Measurements from ENCODE around the gene GUCY1A1. TPM values are rescaled to one million over a fixed set of nuclear protein-coding genes. Genes with fewer than 3 reads are reported as not detected.
A peak's percentile ranks its signal among the peaks of the same experiment; 100 is the strongest.

Gene GUCY1A1
- total RNA-seq, 1 experiment from 2014 or later = not detected

DNA sequence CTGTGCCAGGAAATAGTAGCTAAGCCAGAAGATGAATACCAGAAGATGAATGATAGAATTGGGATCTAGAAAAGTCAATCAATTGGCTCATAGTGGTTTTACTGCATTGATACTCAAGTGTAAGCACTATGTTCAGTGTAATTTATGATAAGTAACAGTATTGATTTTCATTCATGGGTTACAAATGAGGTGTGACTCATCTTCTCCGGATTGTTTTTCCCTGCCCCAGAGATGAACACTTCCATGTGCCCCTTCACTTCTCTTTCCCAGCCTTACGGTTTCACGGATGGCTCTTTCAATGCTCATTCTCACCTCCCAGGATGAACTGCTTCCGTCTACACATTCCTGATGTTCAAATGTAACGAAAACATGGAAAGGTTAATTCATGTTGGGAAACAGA, 82.4 kb downstream of the GUCY1A1 start:
- no peak overlapping the region for H3K4me3 Mint-ChIP-seq (ENCODE audit: unreplicated experiment)
- ChIA-PET POLR2A (no interaction called here), CTCF (no interaction called here)
- H3K36me3 Mint-ChIP-seq (ENCODE audit: insufficient read depth, unreplicated experiment) = no peaks in the 10 kb centered on the region
- no peak for DNase-seq (ENCODE audit: unreplicated experiment)
- TF ChIP-seq, protein P1, sequence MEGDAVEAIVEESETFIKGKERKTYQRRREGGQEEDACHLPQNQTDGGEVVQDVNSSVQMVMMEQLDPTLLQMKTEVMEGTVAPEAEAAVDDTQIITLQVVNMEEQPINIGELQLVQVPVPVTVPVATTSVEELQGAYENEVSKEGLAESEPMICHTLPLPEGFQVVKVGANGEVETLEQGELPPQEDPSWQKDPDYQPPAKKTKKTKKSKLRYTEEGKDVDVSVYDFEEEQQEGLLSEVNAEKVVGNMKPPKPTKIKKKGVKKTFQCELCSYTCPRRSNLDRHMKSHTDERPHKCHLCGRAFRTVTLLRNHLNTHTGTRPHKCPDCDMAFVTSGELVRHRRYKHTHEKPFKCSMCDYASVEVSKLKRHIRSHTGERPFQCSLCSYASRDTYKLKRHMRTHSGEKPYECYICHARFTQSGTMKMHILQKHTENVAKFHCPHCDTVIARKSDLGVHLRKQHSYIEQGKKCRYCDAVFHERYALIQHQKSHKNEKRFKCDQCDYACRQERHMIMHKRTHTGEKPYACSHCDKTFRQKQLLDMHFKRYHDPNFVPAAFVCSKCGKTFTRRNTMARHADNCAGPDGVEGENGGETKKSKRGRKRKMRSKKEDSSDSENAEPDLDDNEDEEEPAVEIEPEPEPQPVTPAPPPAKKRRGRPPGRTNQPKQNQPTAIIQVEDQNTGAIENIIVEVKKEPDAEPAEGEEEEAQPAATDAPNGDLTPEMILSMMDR (IDR thresholded peaks at IDR 0.05; ENCODE audit: unreplicated experiment) = no peak
- no peaks in the 10 kb centered on the region for H3K27me3 Mint-ChIP-seq (ENCODE audit: insufficient read depth, unreplicated experiment)
- no peaks in the 10 kb centered on the region for H3K4me1 Mint-ChIP-seq (ENCODE audit: insufficient read depth, unreplicated experiment)
- intact Hi-C loops (cut with micrococcal nuclease) = no loop called here
- H3K27ac Mint-ChIP-seq (ENCODE audit: low read depth, unreplicated experiment) = no peak overlapping the region
- no peaks in the 10 kb centered on the region for H3K9me3 Mint-ChIP-seq (ENCODE audit: unreplicated experiment)
- no TSS peak for BruUV-seq (replicated peaks)

DNA sequence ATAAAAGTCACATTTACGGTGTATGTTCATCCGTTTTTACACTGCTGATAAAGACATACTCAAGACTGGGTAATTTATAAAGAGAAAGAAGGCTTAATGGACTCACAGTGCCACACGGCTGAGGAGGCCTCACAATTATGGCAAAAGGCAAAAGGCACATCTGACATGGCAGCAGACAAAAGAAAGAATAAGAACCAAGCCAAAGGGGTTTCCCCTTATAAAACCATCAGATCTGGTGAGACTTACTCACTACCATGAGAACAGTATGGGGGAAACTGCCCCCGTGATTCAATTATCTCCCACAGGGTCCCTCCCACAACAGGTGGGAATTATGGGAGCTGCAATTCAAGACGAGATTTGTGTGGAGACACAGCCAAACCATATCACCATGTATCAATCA, 84.9 kb downstream of the GUCY1A1 start:
- no peaks in the 10 kb centered on the region for H3K36me3 Mint-ChIP-seq (ENCODE audit: insufficient read depth, unreplicated experiment)

DNA sequence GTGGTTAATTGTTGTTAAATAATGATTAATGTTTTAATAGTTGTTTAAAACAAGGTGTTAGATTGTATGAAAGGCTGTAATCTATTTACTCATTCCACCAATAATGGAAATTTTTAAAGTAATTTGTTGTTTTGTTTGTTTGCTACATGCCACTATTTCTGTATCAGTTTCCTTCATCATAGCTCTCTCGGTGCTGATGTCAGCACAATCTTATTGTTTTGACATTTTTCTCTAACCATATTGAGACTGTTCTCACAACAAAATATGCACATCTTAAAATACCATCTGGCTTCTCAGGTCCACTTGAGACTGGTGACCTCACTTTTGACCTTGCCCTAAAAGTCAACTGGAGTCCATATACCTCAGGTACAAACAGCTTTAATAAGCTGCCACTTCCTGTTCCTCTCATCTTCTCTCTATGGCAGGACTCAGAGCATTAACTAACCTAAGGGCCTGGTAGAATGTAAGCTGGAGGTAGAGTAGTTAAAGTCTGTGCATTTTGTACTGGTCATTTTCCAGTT, 91.2 kb downstream of the GUCY1A1 start:
- Mint-ChIP-seq H3K9me3 (ENCODE audit: unreplicated experiment) (peaks cover 6% of the 10 kb centered on the region), H3K4me1 (ENCODE audit: insufficient read depth, unreplicated experiment) (no peaks in the 10 kb centered on the region), H3K36me3 (ENCODE audit: insufficient read depth, unreplicated experiment) (no peaks in the 10 kb centered on the region), H3K27ac (ENCODE audit: low read depth, unreplicated experiment) (no peak overlapping the region), H3K27me3 (ENCODE audit: insufficient read depth, unreplicated experiment) (no peaks in the 10 kb centered on the region), H3K4me3 (ENCODE audit: unreplicated experiment) (no peak overlapping the region)
- POLR2A ChIA-PET = interaction anchor here (0.9 kb wide), 1 partner anchor 8 kb away, joined by 3 read pairs; no protein-coding TSS in a partner anchor
- CTCF ChIA-PET = interaction anchor here (0.5 to 1.5 kb wide), 8 partner anchors 16 to 367 kb away, joined by 3 to 5 read pairs (median 3); no protein-coding TSS in a partner anchor
- intact Hi-C loops (cut with micrococcal nuclease) = no loop called here
- BruUV-seq (replicated peaks) = no TSS peak
- no peak for DNase-seq (ENCODE audit: unreplicated experiment)
- TF ChIP-seq, protein P1 (IDR thresholded peaks at IDR 0.05; ENCODE audit: unreplicated experiment) = no peak

More for the DNA sequence above, 84.9 kb downstream of the GUCY1A1 start:
- POLR2A ChIA-PET = no interaction called here
- Mint-ChIP-seq H3K27ac (ENCODE audit: low read depth, unreplicated experiment) (no peak overlapping the region), H3K4me3 (ENCODE audit: unreplicated experiment) (no peak overlapping the region), H3K9me3 (ENCODE audit: unreplicated experiment) (no peaks in the 10 kb centered on the region), H3K4me1 (ENCODE audit: insufficient read depth, unreplicated experiment) (no peaks in the 10 kb centered on the region), H3K27me3 (ENCODE audit: insufficient read depth, unreplicated experiment) (no peaks in the 10 kb centered on the region)
- TF ChIP-seq, protein P1 (IDR thresholded peaks at IDR 0.05; ENCODE audit: unreplicated experiment) = no peak
- DNase-seq (ENCODE audit: unreplicated experiment) = no peak
- intact Hi-C loops (cut with micrococcal nuclease) = no loop called here
- CTCF ChIA-PET = no interaction called here
- BruUV-seq (replicated peaks) = no TSS peak

DNA sequence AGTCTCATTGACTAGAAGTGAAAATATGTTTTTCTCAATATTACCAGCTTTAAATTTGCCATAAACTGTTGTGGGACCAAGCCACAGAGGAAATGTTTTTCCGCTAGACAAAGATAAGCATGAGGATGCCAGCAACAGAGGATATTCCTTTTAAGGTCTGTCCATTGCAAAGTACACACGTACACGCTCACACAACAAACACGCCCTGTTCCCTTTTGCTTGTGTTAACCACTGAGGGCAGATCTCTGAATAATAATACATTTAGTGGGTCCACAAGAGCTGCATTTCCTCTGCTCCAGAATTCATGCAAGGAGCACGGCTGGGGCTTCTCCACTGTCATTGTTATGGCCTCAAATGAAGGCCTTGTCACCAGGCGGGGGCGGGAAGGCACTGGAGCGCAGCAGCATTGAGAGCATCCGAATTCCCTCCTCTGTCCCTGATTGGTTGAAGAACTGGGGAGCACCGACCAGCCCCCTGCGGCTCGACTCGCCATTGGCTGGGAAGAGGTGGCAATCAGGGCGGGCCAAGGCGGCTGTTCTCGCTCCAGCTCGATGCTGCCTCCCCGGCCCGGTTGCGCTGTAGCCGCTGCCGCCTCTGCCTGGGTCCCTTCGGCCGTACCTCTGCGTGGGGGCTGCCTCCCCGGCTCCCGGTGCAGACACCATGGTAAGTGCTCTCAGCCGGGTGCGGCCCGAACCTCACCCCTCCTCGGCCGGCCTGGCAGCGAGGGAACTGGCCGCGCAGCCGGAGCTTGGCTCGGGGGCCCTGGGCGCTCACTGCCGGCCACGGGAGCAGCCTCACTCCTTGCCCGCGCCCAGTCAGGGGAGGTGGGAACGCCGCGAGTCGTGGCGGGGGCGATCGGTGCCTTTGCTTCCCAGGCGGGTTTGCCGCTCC, 92.1 kb downstream of the GUCY1A1 start, which contains the start of gene GUCY1B1:
Gene GUCY1B1, plus strand, starts transcription at position 541 of the 891 bp plus-strand sequence. Its CDS starts 120 bp downstream, at position 661.
- TF ChIP-seq, protein P1 (IDR thresholded peaks at IDR 0.05; ENCODE audit: unreplicated experiment) = peak; percentile 15
- Mint-ChIP-seq H3K9me3 (ENCODE audit: unreplicated experiment) (peaks cover 6% of the 10 kb centered on the region), H3K27ac (ENCODE audit: low read depth, unreplicated experiment) (no peak within 1 kb of the TSS), H3K36me3 (ENCODE audit: insufficient read depth, unreplicated experiment) (no peaks in the 10 kb centered on the region), H3K27me3 (ENCODE audit: insufficient read depth, unreplicated experiment) (no peaks in the 10 kb centered on the region), H3K4me1 (ENCODE audit: insufficient read depth, unreplicated experiment) (no peaks in the 10 kb centered on the region), H3K4me3 (ENCODE audit: unreplicated experiment) (peak within 1 kb of the TSS; percentile 67)
- ChIA-PET CTCF (interaction anchor here (0.5 to 1.5 kb wide), 10 partner anchors 11 to 368 kb away, joined by 3 to 5 read pairs (median 3); no protein-coding TSS in a partner anchor), POLR2A (interaction anchor here (0.9 to 1.1 kb wide), 2 partner anchors 9 to 14 kb away, joined by 3 to 4 read pairs; no protein-coding TSS in a partner anchor)
- no TSS peak for BruUV-seq (replicated peaks)
- peak; percentile 93 for DNase-seq (ENCODE audit: unreplicated experiment)
- intact Hi-C loops (cut with micrococcal nuclease) = no loop called here
